KMS-11 (cell line): ENCODE results near the gene RTN4R.

Experiments used
- H2AFZ ChIP-seq: fragments of 200-600 bp; sonication (generic); 2 replicates; pipeline ENCODE4 v1.6.1; 2016; ENCODE audit warnings: antibody characterized with exemption, mixed run types, low read depth
- H3K27ac ChIP-seq: fragments of 200-600 bp; sonication (generic); 2 replicates; pipeline ENCODE4 v1.6.1; 2016; ENCODE audit warnings: mild to moderate bottlenecking, mixed run types
- H3K27me3 ChIP-seq: fragments of 200-600 bp; sonication (generic); 2 replicates; pipeline ENCODE4 v1.6.1; 2017; ENCODE audit warnings: mild to moderate bottlenecking, low read depth, mixed run types, moderate library complexity; ENCODE audit not compliant: insufficient read depth
- H3K36me3 ChIP-seq: fragments of 200-600 bp; sonication (generic); 2 replicates; pipeline ENCODE4 v1.6.1; 2017; ENCODE audit warnings: mild to moderate bottlenecking, mixed run types; ENCODE audit not compliant: insufficient read depth
- H3K4me1 ChIP-seq: fragments of 200-600 bp; sonication (generic); 2 replicates; pipeline ENCODE4 v1.6.1; 2016; ENCODE audit warnings: mild to moderate bottlenecking, low read depth, mixed run types; ENCODE audit not compliant: poor library complexity, severe bottlenecking
- H3K4me2 ChIP-seq: fragments of 200-600 bp; sonication (generic); 2 replicates; pipeline ENCODE4 v1.7.0; 2016; ENCODE audit warnings: mild to moderate bottlenecking, mixed run types
- H3K4me3 ChIP-seq: fragments of 200-600 bp; sonication (generic); IDR thresholded peaks from 2 replicates; pipeline ENCODE4 v1.6.1; 2017; ENCODE audit warnings: low read depth, low read length, mixed read lengths; ENCODE audit not compliant: insufficient read depth
- H3K79me2 ChIP-seq: fragments of 200-600 bp; sonication (generic); 2 replicates; pipeline ENCODE4 v1.6.1; 2016; ENCODE audit warnings: low read depth, mixed run types; ENCODE audit not compliant: insufficient read depth
- H3K9ac ChIP-seq: fragments of 200-600 bp; sonication (generic); 2 replicates; pipeline ENCODE4 v1.6.1; 2016; ENCODE audit warnings: mild to moderate bottlenecking, mixed run types
- H4K20me1 ChIP-seq: fragments of 200-600 bp; sonication (generic); 2 replicates; pipeline ENCODE4 v1.6.1; 2016; ENCODE audit warnings: mild to moderate bottlenecking, mixed run types; ENCODE audit not compliant: insufficient read depth
- TF ChIP-seq, protein P1 (sequence below): fragments of 200-600 bp; sonication (generic); conservative IDR thresholded peaks from 2 replicates; pipeline ENCODE4 v1.6.1; 2017; ENCODE audit warnings: low read depth, mild to moderate bottlenecking, antibody characterized with exemption, low read length, moderate library complexity, mixed read lengths

Gene RTN4R

DNA sequence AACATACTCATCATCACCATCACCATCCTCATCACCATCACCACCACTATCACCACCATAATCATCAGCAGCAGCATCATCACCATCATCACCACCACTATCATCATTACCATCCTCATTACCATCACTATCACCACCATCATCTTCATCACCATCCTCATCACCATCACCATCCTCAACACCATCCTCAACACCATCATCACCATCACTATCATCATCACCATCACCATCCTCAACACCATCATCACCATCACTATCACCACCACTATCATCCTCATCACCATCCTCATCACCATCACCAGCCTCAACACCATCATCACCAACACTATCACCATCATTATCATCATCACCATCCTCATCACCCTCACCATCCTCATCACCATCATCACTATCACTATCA, 16.6 kb downstream of the RTN4R start:
- H2AFZ ChIP-seq = no peak overlapping the region
- H3K4me3 ChIP-seq = no peak overlapping the region
- H3K36me3 ChIP-seq = no peaks in the 10 kb centered on the region
- TF ChIP-seq, protein P1, sequence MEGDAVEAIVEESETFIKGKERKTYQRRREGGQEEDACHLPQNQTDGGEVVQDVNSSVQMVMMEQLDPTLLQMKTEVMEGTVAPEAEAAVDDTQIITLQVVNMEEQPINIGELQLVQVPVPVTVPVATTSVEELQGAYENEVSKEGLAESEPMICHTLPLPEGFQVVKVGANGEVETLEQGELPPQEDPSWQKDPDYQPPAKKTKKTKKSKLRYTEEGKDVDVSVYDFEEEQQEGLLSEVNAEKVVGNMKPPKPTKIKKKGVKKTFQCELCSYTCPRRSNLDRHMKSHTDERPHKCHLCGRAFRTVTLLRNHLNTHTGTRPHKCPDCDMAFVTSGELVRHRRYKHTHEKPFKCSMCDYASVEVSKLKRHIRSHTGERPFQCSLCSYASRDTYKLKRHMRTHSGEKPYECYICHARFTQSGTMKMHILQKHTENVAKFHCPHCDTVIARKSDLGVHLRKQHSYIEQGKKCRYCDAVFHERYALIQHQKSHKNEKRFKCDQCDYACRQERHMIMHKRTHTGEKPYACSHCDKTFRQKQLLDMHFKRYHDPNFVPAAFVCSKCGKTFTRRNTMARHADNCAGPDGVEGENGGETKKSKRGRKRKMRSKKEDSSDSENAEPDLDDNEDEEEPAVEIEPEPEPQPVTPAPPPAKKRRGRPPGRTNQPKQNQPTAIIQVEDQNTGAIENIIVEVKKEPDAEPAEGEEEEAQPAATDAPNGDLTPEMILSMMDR = no peak
- H4K20me1 ChIP-seq = no peaks in the 10 kb centered on the region
- H3K79me2 ChIP-seq = no peaks in the 10 kb centered on the region
- H3K27ac ChIP-seq = no peak overlapping the region
- no peak overlapping the region for H3K4me2 ChIP-seq
- H3K9ac ChIP-seq = no peak overlapping the region
- H3K4me1 ChIP-seq = no peaks in the 10 kb centered on the region
- H3K27me3 ChIP-seq = peaks cover 41% of the 10 kb centered on the region; the same call in 1 of the 2 replicates

DNA sequence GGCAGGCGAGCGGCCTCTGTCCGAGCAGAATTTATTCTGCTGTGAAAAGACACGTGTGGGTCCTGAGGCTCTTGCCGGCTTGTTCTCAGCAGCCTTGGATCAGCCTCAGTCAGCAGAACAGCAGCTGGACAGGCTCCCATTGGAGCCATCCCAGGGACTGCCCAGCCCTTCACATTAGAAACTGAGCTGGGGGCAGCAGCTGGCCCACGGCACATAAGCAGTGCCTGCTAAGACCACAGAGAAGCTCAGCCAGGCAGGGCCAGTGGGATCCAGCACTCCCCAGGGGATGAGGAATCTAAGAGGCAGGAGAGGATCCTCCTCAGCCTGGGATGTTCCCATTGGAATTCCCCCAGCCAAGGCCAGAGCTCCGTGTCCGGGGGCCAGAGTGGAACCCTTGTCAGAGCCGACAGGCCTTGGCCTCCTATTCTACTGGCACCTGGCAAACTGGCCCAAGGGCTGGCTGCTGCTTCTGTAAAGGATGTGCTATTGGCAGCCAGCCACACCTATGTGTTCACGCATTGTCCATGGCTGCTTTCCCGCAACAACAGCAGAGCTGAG, 18.2 kb downstream of the RTN4R start:
- TF ChIP-seq, protein P1 = no peak

DNA sequence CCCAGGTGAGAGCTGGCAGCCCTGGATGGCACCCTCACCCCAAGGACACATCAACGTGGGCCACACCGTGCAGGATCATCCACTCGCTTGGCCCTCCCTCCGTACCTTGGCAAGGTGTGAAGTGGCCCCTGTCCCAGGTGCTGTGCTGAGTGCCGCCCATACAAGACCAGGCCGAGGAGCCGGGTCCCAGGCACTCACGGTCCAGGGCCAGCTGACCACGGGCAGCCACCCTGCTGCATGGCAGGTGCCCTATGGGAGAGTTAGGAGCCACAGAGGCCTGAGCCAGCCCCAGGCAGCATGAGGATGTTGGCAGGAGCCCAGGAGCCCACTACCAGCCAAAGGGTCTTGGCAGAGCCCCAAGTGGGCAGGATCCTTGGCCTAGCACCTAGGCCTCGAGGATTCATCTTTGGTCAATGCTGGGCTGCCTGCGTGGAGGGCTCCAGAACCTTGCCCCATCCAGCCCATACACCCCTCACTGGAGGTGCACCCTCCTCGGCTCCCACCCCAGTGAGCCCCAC, 19.6 kb downstream of the RTN4R start:
- Histone ChIP-seq H3K36me3 (no peaks in the 10 kb centered on the region), H2AFZ (no peak overlapping the region), H4K20me1 (no peaks in the 10 kb centered on the region), H3K4me1 (no peaks in the 10 kb centered on the region), H3K9ac (no peak overlapping the region), H3K27ac (no peak overlapping the region), H3K27me3 (peaks cover 37% of the 10 kb centered on the region), H3K79me2 (no peaks in the 10 kb centered on the region), H3K4me2 (no peak overlapping the region), H3K4me3 (no peak overlapping the region)
- TF ChIP-seq, protein P1 = no peak

More for the DNA sequence above, 18.2 kb downstream of the RTN4R start:
- Histone ChIP-seq H3K4me3 (no peak overlapping the region), H3K4me1 (no peaks in the 10 kb centered on the region), H3K9ac (no peak overlapping the region), H3K36me3 (no peaks in the 10 kb centered on the region), H3K79me2 (no peaks in the 10 kb centered on the region), H2AFZ (no peak overlapping the region), H4K20me1 (no peaks in the 10 kb centered on the region), H3K27ac (no peak overlapping the region), H3K27me3 (peaks cover 43% of the 10 kb centered on the region), H3K4me2 (no peak overlapping the region)

DNA sequence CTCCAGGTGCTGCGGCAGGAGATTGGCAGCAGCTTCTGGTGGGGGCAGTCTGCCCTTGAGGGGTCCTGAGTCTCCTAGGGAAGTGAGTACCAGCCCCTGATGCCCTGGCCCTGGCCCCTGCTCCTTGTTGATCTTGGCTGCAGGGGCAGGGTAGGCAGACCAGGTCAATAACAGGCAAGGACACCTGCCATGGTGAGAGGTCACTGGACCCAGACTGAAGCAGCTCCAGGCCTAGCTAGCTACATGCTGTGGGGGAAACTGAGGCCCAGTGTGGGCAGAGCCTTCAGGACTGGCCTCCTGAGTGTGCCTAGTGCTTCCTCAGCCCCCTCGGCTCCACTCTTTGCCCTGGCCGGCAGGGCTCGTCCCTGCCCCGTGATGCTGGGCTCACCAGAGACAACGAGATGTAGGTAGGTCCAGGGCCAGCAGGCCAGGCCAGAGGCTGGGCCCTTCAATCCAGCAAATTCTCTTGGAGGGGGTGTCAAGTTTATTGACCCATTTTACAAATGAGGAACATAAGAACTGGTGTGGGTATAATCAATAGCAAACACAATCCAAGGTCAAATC, 20.4 kb downstream of the RTN4R start:
- Histone ChIP-seq H3K27ac (no peak overlapping the region), H3K4me1 (no peaks in the 10 kb centered on the region), H3K4me2 (no peak overlapping the region), H3K27me3 (peaks cover 37% of the 10 kb centered on the region), H4K20me1 (no peaks in the 10 kb centered on the region), H3K36me3 (no peaks in the 10 kb centered on the region), H3K9ac (no peak overlapping the region), H2AFZ (no peak overlapping the region), H3K79me2 (no peaks in the 10 kb centered on the region), H3K4me3 (no peak overlapping the region)
- TF ChIP-seq, protein P1 = no peak
